LNCaP clone FGC (cell line): ENCODE data around the gene VAV1.

Experiments
- DNase-seq: peaks from one replicate; pipeline ENCODE4 v3.0.0-alpha.2; 2011; ENCODE audit warnings: low read depth
- H3K4me3 ChIP-seq: 2 replicates; pipeline ENCODE4 v1.5.1; 2011; ENCODE audit warnings: mild to moderate bottlenecking, low read depth, low read length, control low read depth
- CTCF ChIP-seq: IDR thresholded peaks from 2 replicates; pipeline ENCODE4 v1.5.1; 2012; ENCODE audit warnings: mild to moderate bottlenecking; ENCODE audit not compliant: control insufficient read depth, insufficient read depth; ENCODE audit errors: extremely low read depth

Gene VAV1

DNA sequence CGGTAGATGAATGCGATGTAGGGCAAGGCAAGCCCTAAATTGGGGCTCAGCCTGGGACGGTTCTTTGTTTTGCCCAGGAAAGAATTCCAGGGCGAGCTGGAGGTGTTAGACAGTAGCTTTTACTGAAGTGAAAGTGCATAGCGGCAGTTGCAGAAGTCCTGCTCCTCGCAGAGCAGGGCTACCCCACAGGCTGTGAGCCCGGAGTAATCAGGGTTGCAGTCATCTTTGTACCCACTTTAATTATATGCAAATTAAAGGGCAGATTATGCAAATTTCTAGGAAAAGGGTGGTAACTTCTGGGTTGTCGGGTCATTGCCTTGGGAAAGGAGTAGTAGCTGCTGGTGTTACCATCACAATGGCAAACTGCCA lies 30.5 kb downstream of the VAV1 start:
- DNase-seq = no peak
- H3K4me3 ChIP-seq = no peak overlapping the region
- no peak for TF ChIP-seq CTCF

DNA sequence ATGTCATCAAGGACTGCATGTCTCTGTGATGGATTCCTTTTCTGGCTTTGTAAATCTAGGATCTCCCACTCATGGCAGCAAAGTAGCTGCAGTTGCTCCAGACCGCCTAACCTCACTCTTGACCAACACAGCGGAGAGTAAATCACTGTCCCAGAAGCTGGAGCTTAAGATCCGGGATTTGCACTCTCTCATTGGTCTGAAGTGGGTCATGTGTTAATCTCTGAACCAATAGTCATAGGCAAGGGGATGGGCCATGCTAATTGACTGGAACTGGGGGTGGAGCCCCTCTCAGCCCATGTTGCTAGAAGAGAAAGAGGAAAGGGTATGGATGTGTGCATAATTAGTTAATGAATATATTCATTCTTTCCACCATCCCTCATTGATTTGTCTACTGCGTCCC lies 34.0 kb downstream of the VAV1 start:
- DNase-seq = no peak
- no peak for TF ChIP-seq CTCF
- H3K4me3 ChIP-seq = no peak overlapping the region

DNA sequence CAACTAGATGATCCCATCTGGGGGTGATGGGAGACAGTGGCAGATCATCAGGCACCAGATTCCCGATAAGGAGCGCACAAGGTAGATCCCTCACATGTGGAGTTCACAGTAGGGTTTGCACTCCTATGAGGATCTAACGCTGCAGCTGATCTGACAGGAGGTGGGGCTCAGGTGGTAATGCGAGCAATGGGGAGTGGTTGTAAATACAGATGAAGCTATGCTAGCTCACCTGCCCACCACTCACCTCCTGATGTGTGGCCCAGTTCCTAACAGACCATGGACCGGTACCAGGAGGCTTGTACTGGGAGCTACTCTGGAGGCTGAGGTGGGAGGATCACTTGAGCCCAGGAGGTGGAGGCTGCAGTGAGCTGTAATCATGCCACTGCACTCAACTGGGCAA lies 34.8 kb downstream of the VAV1 start:
- H3K4me3 ChIP-seq = no peak overlapping the region
- no peak for TF ChIP-seq CTCF
- DNase-seq = no peak

DNA sequence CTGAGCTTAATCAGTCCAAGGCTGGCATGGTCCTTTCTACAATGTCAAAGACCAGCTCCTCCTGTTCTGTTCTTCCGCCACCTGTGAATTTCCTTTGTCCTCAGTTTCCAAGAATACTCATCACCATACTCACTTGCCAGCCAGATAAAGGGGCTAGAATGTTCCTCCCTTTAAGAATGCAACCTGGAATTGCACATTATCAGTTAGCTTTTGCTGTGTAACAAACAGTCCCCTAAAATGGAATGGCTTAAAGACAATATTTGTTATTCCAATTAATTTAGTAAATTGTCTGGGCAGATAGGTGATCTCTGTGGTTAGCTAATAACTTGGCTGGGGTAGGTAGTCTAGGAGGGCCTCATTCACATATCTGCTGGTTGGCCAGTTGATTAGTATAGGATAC lies 36.0 kb downstream of the VAV1 start:
- TF ChIP-seq CTCF = no peak
- no peak for DNase-seq

GRCh38 chr19:6809262-6809661 lies 36.8 kb downstream of the VAV1 start:
- DNase-seq = no peak
- no peak for TF ChIP-seq CTCF

More for the DNA sequence above, 36.0 kb downstream of the VAV1 start:
- H3K4me3 ChIP-seq = no peak overlapping the region

DNA sequence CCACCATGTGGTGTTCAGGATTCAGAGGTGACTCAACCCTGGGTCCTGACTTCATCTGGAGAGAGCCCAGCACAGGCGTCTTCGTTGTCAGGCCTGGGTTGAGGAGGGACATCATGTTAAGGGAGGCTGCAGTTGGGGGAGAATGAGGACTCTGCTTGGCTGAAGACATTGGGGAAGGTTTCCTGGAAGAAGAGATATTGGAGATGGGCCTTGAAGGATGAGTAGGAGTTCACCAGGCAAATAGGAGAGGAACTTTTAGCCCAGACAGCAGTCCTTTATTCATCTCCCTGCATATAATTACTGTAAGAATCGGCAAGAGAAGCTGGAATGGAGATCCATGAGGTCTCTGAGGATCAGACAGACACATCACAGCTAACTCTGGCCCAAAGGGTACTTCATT lies 38.9 kb downstream of the VAV1 start:
- DNase-seq = no peak
- no peak overlapping the region for H3K4me3 ChIP-seq
- TF ChIP-seq CTCF = no peak

More at GRCh38 chr19:6809262-6809661, 36.8 kb downstream of the VAV1 start:
- no peak overlapping the region for H3K4me3 ChIP-seq

GRCh38 chr19:6811906-6812305 lies 39.4 kb downstream of the VAV1 start:
- peak; percentile 36 for DNase-seq
- no peak for TF ChIP-seq CTCF
- no peak overlapping the region for H3K4me3 ChIP-seq
